HepG2 (cell line): ENCODE measurements around the gene TAF12. TPM values are rescaled to one million over a fixed set of nuclear protein-coding genes. Genes with fewer than 3 reads are reported as not detected.

Source experiments
- CENPBD1 ChIP-seq: sonication (generic); formaldehyde crosslinking; IDR thresholded peaks from 2 replicates; pipeline ENCODE4 v1.8.0; 2022; ENCODE audit warnings: missing genetic modification reagents, low read depth, mild to moderate bottlenecking, borderline replicate concordance
- DR1 ChIP-seq: sonication (generic); formaldehyde crosslinking; IDR thresholded peaks from 2 replicates; pipeline ENCODE4 v1.8.0; 2021; ENCODE audit warnings: mild to moderate bottlenecking, missing genetic modification reagents, inconsistent platforms
- HDAC6 ChIP-seq: fragments of 200-600 bp; sonication (generic); IDR thresholded peaks from 2 replicates; pipeline ENCODE4 v1.7.0; 2017; ENCODE audit warnings: mild to moderate bottlenecking, antibody characterized with exemption, low read length, low read depth
- HIC2 ChIP-seq: sonication (generic); formaldehyde crosslinking; IDR thresholded peaks from 2 replicates; pipeline ENCODE4 v1.9.0; 2022; ENCODE audit warnings: low read depth, missing genetic modification reagents
- NRL ChIP-seq: sonication (generic); formaldehyde crosslinking; IDR thresholded peaks from 2 replicates; pipeline ENCODE4 v1.5.0; 2020; ENCODE audit warnings: missing genetic modification reagents, mild to moderate bottlenecking, moderate library complexity, borderline replicate concordance
- PATZ1 ChIP-seq: sonication (generic); formaldehyde crosslinking; IDR thresholded peaks from 2 replicates; pipeline ENCODE4 v1.4.0; 2020; ENCODE audit warnings: missing genetic modification reagents
- POLR2AphosphoS2 ChIP-seq: IDR thresholded peaks from 2 replicates; pipeline ENCODE4 v1.6.1; 2011; ENCODE audit warnings: low read depth, low read length, improper control_type of control experiment
- RXRA ChIP-seq: sonication (generic); formaldehyde crosslinking; IDR thresholded peaks from 2 replicates; pipeline ENCODE4 v1.5.1; 2020; ENCODE audit warnings: missing genetic modification reagents
- SP5 ChIP-seq: IDR thresholded peaks from 2 replicates; pipeline ENCODE4 v1.6.1; 2016; ENCODE audit warnings: low read depth, borderline replicate concordance
- TBX2 ChIP-seq: sonication (generic); formaldehyde crosslinking; IDR thresholded peaks from 2 replicates; pipeline ENCODE4 v1.5.0; 2020; ENCODE audit warnings: missing genetic modification reagents, mild to moderate bottlenecking, borderline replicate concordance
- TFDP2 ChIP-seq: sonication (generic); formaldehyde crosslinking; IDR thresholded peaks from 2 replicates; pipeline ENCODE4 v1.4.0; 2020; ENCODE audit warnings: missing genetic modification reagents
- TGIF2 ChIP-seq: IDR thresholded peaks from 2 replicates; pipeline ENCODE4 v1.6.1; 2016; ENCODE audit warnings: control low read depth, missing compliant biosample characterization
- THAP9 ChIP-seq: sonication (generic); formaldehyde crosslinking; IDR thresholded peaks from 2 replicates; pipeline ENCODE4; 2020; ENCODE audit warnings: missing genetic modification reagents, mild to moderate bottlenecking, borderline replicate concordance
- TRIM22 ChIP-seq: fragments of 450-650 bp; IDR thresholded peaks from 2 replicates; pipeline ENCODE4 v1.6.1; 2017
- ZFYVE20 ChIP-seq: sonication (generic); formaldehyde crosslinking; IDR thresholded peaks from 2 replicates; pipeline ENCODE4 v1.8.0; 2023; ENCODE audit warnings: low read depth, mild to moderate bottlenecking, moderate library complexity, missing genetic modification reagents, borderline replicate concordance
- ZNF264 ChIP-seq: sonication (generic); formaldehyde crosslinking; IDR thresholded peaks from 2 replicates; pipeline ENCODE4 v1.4.0; 2020; ENCODE audit warnings: missing genetic modification reagents
- ZNF567 ChIP-seq: sonication (generic); formaldehyde crosslinking; IDR thresholded peaks from 2 replicates; pipeline ENCODE4 v1.8.1; 2023; ENCODE audit warnings: mild to moderate bottlenecking, missing genetic modification reagents, borderline replicate concordance
- ZNF777 ChIP-seq: sonication (generic); formaldehyde crosslinking; IDR thresholded peaks from 2 replicates; pipeline ENCODE4 v1.4.0; 2020; ENCODE audit warnings: missing genetic modification reagents
- polyA plus RNA-seq, 8 experiments: library from polyadenylated mRNA; depleted of rRNA in 3 of 8; stranded (reverse) in 7 of 8; unstranded in 1 of 8; fragments of >200 nt; fragmentation: Illumina TruSeq in 4 of 8; extraction: Trizol in 4 of 8; gene quantifications; 2 replicates each; pipeline versions ENCODE4 v1.2.1 to v1.2.3, GENCODE V29; 2011 to 2016; ENCODE audit warnings: low read depth in 4 of 8, missing spikeins in 1 of 8, mixed read lengths in 1 of 8; ENCODE audit not compliant: insufficient read depth in 1 of 8
- total RNA-seq, 5 experiments: library from RNA; depleted of rRNA; stranded (reverse); fragments of >200 nt; fragmentation: Illumina TruSeq; extraction: Trizol; gene quantifications; 2 replicates each; pipeline ENCODE4 v1.2.3, GENCODE V29; 2016; ENCODE audit warnings: low read depth in 1 of 5

Gene TAF12
- total and polyA plus RNA-seq, 2 of the 13 experiments (the other 11 are each of a cell fraction or from before 2014, with no cell fraction given): 16.3 to 17.1 TPM

- TF ChIP-seq HDAC6 (peak; percentile 72; the same call in 1 of the 2 replicates), POLR2AphosphoS2 (peak; percentile 96), DR1 (CRISPR knock-in tag) (peak; percentile 99), ZFYVE20 (CRISPR knock-in tag) (peak; percentile 91), HIC2 (CRISPR knock-in tag) (peak; percentile 45), TBX2 (peak; percentile 90), TFDP2 (CRISPR knock-in tag) (peak; percentile 95), TGIF2 (CRISPR knock-in tag) (peak; percentile 88), RXRA (peak; percentile 83), ZNF777 (CRISPR knock-in tag) (0 out of 2 replicates have a peak, but pooled peaks have one; percentile 38), TRIM22 (no peak), ZNF567 (peak; percentile 54; the same call in 1 of the 2 replicates), ZNF264 (peak; percentile 62; the same call in 1 of the 2 replicates), THAP9 (CRISPR knock-in tag) (peak; percentile 84; the same call in 1 of the 2 replicates), PATZ1 (CRISPR knock-in tag) (peak; percentile 60), CENPBD1 (peak; percentile 39; the same call in 1 of the 2 replicates), SP5 (CRISPR knock-in tag) (0 out of 2 replicates have a peak, but pooled peaks have one; percentile 20), NRL (peak; percentile 89)
These were observed 61.2 kb downstream of the TAF12 start (continued) for GRCh38 chr1:28581531-28582247.
